ENCODE measurements around the gene DUSP7. TPM values are rescaled to one million over a fixed set of nuclear protein-coding genes. Genes with fewer than 3 reads are reported as not detected.

DUSP7 gene
- total RNA-seq, 1 experiment from 2014 or later: 13.1 TPM

GRCh38 chr3:52084216-52084945, 28.0 kb upstream of the DUSP7 start:
- no TSS peak for BruUV-seq (replicated peaks)
- intact Hi-C loops (cut with micrococcal nuclease; ENCODE audit: unreplicated experiment) (no loop called here), in situ Hi-C loops (cut with HindIII; ENCODE audit: low pct_unique_long_range_greater_than_20kb, low sequenced_read_pairs) (no loop called here)
- ATAC-seq (0 out of 2 replicates have a peak, but pooled peaks have one; percentile 5), DNase-seq (ENCODE audit: low read depth, low spot score) (no peak)
- H3K27ac ChIP-seq (ENCODE audit: low read length): no peak overlapping the region
- H3K4me3 ChIP-seq (ENCODE audit: low read depth in 2 of 2, low read length in 2 of 2): no peak overlapping the region
- H3K27me3 ChIP-seq (ENCODE audit: control insufficient read depth, insufficient read depth, low read length): no peaks in the 10 kb centered on the region
- ChIA-PET CTCF (no interaction called here), POLR2A (no interaction called here)
- no peaks in the 10 kb centered on the region for H3K9me3 ChIP-seq (ENCODE audit: control insufficient read depth, insufficient read depth, low read depth, low read length)
- no peaks in the 10 kb centered on the region; the same call in 1 of the 2 replicates for H3K4me1 ChIP-seq (ENCODE audit: control insufficient read depth, insufficient read depth, low read length)
- TF ChIP-seq TCF7L2 (IDR thresholded peaks at IDR 0.05; ENCODE audit: low read depth, low read length) (no peak), SIN3A (IDR thresholded peaks at IDR 0.05; ENCODE audit: borderline replicate concordance, insufficient read depth, low read depth, low read length) (no peak)
- H3K36me3 ChIP-seq (ENCODE audit: control insufficient read depth, insufficient read depth, low read length): no peaks in the 10 kb centered on the region

GRCh38 chr3:52083556-52084087, 27.3 kb upstream of the DUSP7 start:
- intact Hi-C loops (cut with micrococcal nuclease; ENCODE audit: unreplicated experiment) (no loop called here), in situ Hi-C loops (cut with HindIII; ENCODE audit: low pct_unique_long_range_greater_than_20kb, low sequenced_read_pairs) (no loop called here)
- Histone ChIP-seq H3K27me3 (ENCODE audit: control insufficient read depth, insufficient read depth, low read length) (no peaks in the 10 kb centered on the region), H3K27ac (ENCODE audit: low read length) (no peak overlapping the region), H3K4me1 (ENCODE audit: control insufficient read depth, insufficient read depth, low read length) (no peaks in the 10 kb centered on the region), H3K9me3 (ENCODE audit: control insufficient read depth, insufficient read depth, low read depth, low read length) (no peaks in the 10 kb centered on the region), H3K4me3 (ENCODE audit: low read depth in 2 of 2, low read length in 2 of 2) (no peak overlapping the region), H3K36me3 (ENCODE audit: control insufficient read depth, insufficient read depth, low read length) (no peaks in the 10 kb centered on the region)
- CTCF ChIA-PET: no interaction called here
- POLR2A ChIA-PET: no interaction called here
- BruUV-seq (replicated peaks): no TSS peak
- DNase-seq (ENCODE audit: low read depth, low spot score) (no peak), ATAC-seq (no peak)
- no peak for TF ChIP-seq CTCF (IDR thresholded peaks at IDR 0.05)
- TF ChIP-seq REST (IDR thresholded peaks at IDR 0.05; ENCODE audit: insufficient read depth in 1 of 2, low read depth in 2 of 2, low read length in 1 of 2): no peak
- no peak for TF ChIP-seq TCF7L2 (IDR thresholded peaks at IDR 0.05; ENCODE audit: low read depth, low read length)
- no peak for TF ChIP-seq POLR2AphosphoS5 (IDR thresholded peaks at IDR 0.05; ENCODE audit: low read depth, low read length)
- no peak for TF ChIP-seq SIN3A (IDR thresholded peaks at IDR 0.05; ENCODE audit: borderline replicate concordance, insufficient read depth, low read depth, low read length)

- intact Hi-C loops (cut with micrococcal nuclease; ENCODE audit: unreplicated experiment) (no loop called here), in situ Hi-C loops (cut with HindIII; ENCODE audit: low pct_unique_long_range_greater_than_20kb, low sequenced_read_pairs) (no loop called here)
- ChIA-PET POLR2A (no interaction called here), CTCF (no interaction called here)
- DNase-seq (ENCODE audit: low read depth, low spot score) (no peak), ATAC-seq (no peak)
- no peak overlapping the region for H3K27ac ChIP-seq (ENCODE audit: low read length)
- H3K4me1 ChIP-seq (ENCODE audit: control insufficient read depth, insufficient read depth, low read length): no peaks in the 10 kb centered on the region
- H3K9me3 ChIP-seq (ENCODE audit: control insufficient read depth, insufficient read depth, low read depth, low read length): no peaks in the 10 kb centered on the region
- no peak overlapping the region for H3K4me3 ChIP-seq (ENCODE audit: low read depth in 2 of 2, low read length in 2 of 2)
- no peak for TF ChIP-seq CTCF (IDR thresholded peaks at IDR 0.05)
- no peak for TF ChIP-seq REST (IDR thresholded peaks at IDR 0.05; ENCODE audit: insufficient read depth in 1 of 2, low read depth in 2 of 2, low read length in 1 of 2)
- no peak for TF ChIP-seq POLR2AphosphoS5 (IDR thresholded peaks at IDR 0.05; ENCODE audit: low read depth, low read length)
- no peak for TF ChIP-seq TCF7L2 (IDR thresholded peaks at IDR 0.05; ENCODE audit: low read depth, low read length)
- TF ChIP-seq SIN3A (IDR thresholded peaks at IDR 0.05; ENCODE audit: borderline replicate concordance, insufficient read depth, low read depth, low read length): no peak
- H3K36me3 ChIP-seq (ENCODE audit: control insufficient read depth, insufficient read depth, low read length): no peaks in the 10 kb centered on the region
- no TSS peak for BruUV-seq (replicated peaks)
- no peaks in the 10 kb centered on the region for H3K27me3 ChIP-seq (ENCODE audit: control insufficient read depth, insufficient read depth, low read length)
Observed at GRCh38 chr3:52082951-52083350, 26.6 kb upstream of the DUSP7 start.
